ENCODE data around the gene MYO1D. TPM values are rescaled to one million over a fixed set of nuclear protein-coding genes. Genes with fewer than 3 reads are reported as not detected.
"Not testable (repeated sequence)": the region's sequence is repeated elsewhere in the genome, so short reads cannot be mapped to it uniquely, and the experiment has no call there.

MYO1D gene
- total and polyA plus RNA-seq, 2 donors (not counting 1 experiment from before 2014, with no cell fraction given): 5.4 to 26.7 TPM

DNA sequence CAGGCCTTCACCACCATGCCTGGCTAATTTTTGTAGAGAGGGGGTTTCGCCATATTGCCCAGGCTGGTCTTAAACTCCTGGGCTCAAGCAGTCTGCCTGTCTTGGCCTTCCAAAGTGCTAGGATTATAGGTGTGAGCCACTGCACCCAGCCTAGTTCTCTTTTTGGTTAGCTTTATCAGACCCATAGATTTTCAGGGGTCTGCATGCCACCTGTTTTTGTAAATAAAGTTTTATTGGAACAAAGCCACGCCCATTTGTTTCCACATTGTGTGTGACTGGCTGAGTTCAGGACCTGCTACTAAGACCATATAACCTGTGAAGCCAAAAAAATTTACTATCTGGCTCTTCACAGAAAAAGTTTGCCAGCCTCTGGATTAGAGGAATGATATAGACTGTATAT, 425.0 kb downstream of the MYO1D start:
- TF ChIP-seq, protein P1, sequence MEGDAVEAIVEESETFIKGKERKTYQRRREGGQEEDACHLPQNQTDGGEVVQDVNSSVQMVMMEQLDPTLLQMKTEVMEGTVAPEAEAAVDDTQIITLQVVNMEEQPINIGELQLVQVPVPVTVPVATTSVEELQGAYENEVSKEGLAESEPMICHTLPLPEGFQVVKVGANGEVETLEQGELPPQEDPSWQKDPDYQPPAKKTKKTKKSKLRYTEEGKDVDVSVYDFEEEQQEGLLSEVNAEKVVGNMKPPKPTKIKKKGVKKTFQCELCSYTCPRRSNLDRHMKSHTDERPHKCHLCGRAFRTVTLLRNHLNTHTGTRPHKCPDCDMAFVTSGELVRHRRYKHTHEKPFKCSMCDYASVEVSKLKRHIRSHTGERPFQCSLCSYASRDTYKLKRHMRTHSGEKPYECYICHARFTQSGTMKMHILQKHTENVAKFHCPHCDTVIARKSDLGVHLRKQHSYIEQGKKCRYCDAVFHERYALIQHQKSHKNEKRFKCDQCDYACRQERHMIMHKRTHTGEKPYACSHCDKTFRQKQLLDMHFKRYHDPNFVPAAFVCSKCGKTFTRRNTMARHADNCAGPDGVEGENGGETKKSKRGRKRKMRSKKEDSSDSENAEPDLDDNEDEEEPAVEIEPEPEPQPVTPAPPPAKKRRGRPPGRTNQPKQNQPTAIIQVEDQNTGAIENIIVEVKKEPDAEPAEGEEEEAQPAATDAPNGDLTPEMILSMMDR (IDR thresholded peaks at IDR 0.05): no peak
- TF ChIP-seq EZH2 (IDR thresholded peaks at IDR 0.05; ENCODE audit: borderline replicate concordance, insufficient read depth, low read depth, low read length, poor library complexity, severe bottlenecking): no peak
- Histone ChIP-seq H3K79me2 (ENCODE audit: control insufficient read depth, insufficient read depth, low read length) (peaks cover 66% of the 10 kb centered on the region), H3K9ac (ENCODE audit: low read length) (no peak overlapping the region), H3K4me2 (replicated peaks; ENCODE audit: low read depth, low read length, poor library complexity, severe bottlenecking) (no peak overlapping the region), H3K27me3 (replicated peaks in 1 of 4; ENCODE audit: control extremely low read depth in 1 of 4, control insufficient read depth in 3 of 4, insufficient read depth in 4 of 4, low read length in 3 of 4) (no peaks in the 10 kb centered on the region), H3K36me3 (replicated peaks in 1 of 2; ENCODE audit: control extremely low read depth in 1 of 2, control insufficient read depth in 1 of 2, extremely low read depth in 1 of 2, insufficient read depth in 2 of 2, low read length in 1 of 2) (peaks cover 30 to 80% of the 10 kb centered on the region in 2 experiments), H3K27ac (ENCODE audit: low read length in 2 of 2) (no peak overlapping the region), H3K9me3 (ENCODE audit: control extremely low read depth in 1 of 3, control insufficient read depth in 2 of 3, insufficient read depth in 1 of 3, low read length in 2 of 3) (no peaks in the 10 kb centered on the region), H3K4me1 (ENCODE audit: control insufficient read depth in 2 of 2, insufficient read depth in 2 of 2, low read length in 2 of 2) (no peaks in the 10 kb centered on the region), H3K4me3 (ENCODE audit: control extremely low read depth in 1 of 5, extremely low read depth in 1 of 5, insufficient read depth in 1 of 5, low read depth in 2 of 5, low read length in 4 of 5) (no peak overlapping the region), H4K20me1 (ENCODE audit: control insufficient read depth, insufficient read depth, low read length, poor library complexity, severe bottlenecking) (peaks cover 16% of the 10 kb centered on the region), H2AFZ (ENCODE audit: insufficient read depth, low read depth, low read length, poor library complexity, severe bottlenecking) (no peak overlapping the region)
- Mint-ChIP-seq H3K4me3 (no peak overlapping the region), H3K27me3 (no peaks in the 10 kb centered on the region), H3K27ac (no peak overlapping the region), H3K9me3 (ENCODE audit: insufficient read depth) (no peaks in the 10 kb centered on the region), H3K4me1 (peaks cover 8% of the 10 kb centered on the region)
- 60% methylated on average over 1 of the region's 2 CpGs for WGBS (ENCODE audit: insufficient coverage)
- ATAC-seq (ENCODE audit: low read depth) (no peak), DNase-seq (no peak)
- CTCF ChIA-PET: no interaction called here
- intact Hi-C loops (cut with micrococcal nuclease): no loop called here
- POLR2A ChIA-PET: no interaction called here

DNA sequence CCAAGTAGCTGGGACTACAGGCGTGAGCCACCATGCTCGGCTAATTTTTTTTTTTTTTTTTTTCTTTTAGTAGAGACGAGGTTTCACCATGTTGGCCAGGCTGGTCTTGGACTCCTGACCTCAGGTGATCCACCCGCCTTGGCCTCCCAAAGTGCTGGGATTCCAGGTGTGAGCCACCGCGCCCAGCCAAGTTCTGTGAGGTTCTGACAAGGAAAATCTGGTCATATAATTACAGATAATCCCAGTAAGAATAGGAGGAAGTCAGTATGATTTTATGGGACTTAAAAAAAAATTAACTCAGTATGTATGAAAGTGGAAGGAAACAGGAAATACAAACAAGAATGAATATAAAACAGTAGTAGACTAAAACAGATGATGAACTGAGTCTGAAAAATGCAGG, 426.5 kb downstream of the MYO1D start:
- H3K27ac ChIP-seq (ENCODE audit: low read length in 2 of 2); POLR2A ChIA-PET; DNase-seq; H3K27me3 Mint-ChIP-seq; H3K4me2 ChIP-seq (replicated peaks; ENCODE audit: low read depth, low read length, poor library complexity, severe bottlenecking); H3K4me3 ChIP-seq (ENCODE audit: control extremely low read depth in 1 of 5, extremely low read depth in 1 of 5, insufficient read depth in 1 of 5, low read depth in 2 of 5, low read length in 4 of 5); H3K27ac Mint-ChIP-seq; H2AFZ ChIP-seq (ENCODE audit: insufficient read depth, low read depth, low read length, poor library complexity, severe bottlenecking); intact Hi-C loops (cut with micrococcal nuclease); H3K9me3 Mint-ChIP-seq (ENCODE audit: insufficient read depth); H3K9ac ChIP-seq (ENCODE audit: low read length); H3K9me3 ChIP-seq (ENCODE audit: control extremely low read depth in 1 of 3, control insufficient read depth in 2 of 3, insufficient read depth in 1 of 3, low read length in 2 of 3); ATAC-seq (ENCODE audit: low read depth); H3K4me3 Mint-ChIP-seq; H3K27me3 ChIP-seq (replicated peaks in 1 of 4; ENCODE audit: control extremely low read depth in 1 of 4, control insufficient read depth in 3 of 4, insufficient read depth in 4 of 4, low read length in 3 of 4): not testable (repeated sequence)
- peaks cover 23% of the 10 kb centered on the region for H3K4me1 Mint-ChIP-seq
- peaks cover 16% of the 10 kb centered on the region for H4K20me1 ChIP-seq (ENCODE audit: control insufficient read depth, insufficient read depth, low read length, poor library complexity, severe bottlenecking)
- 100% methylated on average over 3 of the region's 6 CpGs for whole genome bisulfite sequencing (ENCODE audit: insufficient coverage)
- CTCF ChIA-PET: interaction anchor here (1.4 kb wide), 1 partner anchor 11 kb away, joined by 3 read pairs; no protein-coding TSS in a partner anchor
- peaks cover 28 to 76% of the 10 kb centered on the region in 2 experiments for H3K36me3 ChIP-seq (replicated peaks in 1 of 2; ENCODE audit: control extremely low read depth in 1 of 2, control insufficient read depth in 1 of 2, extremely low read depth in 1 of 2, insufficient read depth in 2 of 2, low read length in 1 of 2)
- peaks cover 81% of the 10 kb centered on the region for H3K79me2 ChIP-seq (ENCODE audit: control insufficient read depth, insufficient read depth, low read length)
- peaks cover 10% of the 10 kb centered on the region in 2 donors for H3K4me1 ChIP-seq (ENCODE audit: control insufficient read depth in 2 of 2, insufficient read depth in 2 of 2, low read length in 2 of 2)
